ENCODE results near the gene PRKAR1B. TPM values are rescaled to one million over a fixed set of nuclear protein-coding genes. Genes with fewer than 3 reads are reported as not detected.

PRKAR1B gene
- 33.2 and 63.3 TPM in 2 replicates for total RNA-seq

GRCh38 chr7:727104-727805 is at the start of gene PRKAR1B:
TSS of gene PRKAR1B (minus strand) at chr7:727281. CDS start at chr7:711505, 15,776 bp downstream.

GRCh38 chr7:726084-726853 is 812 bp downstream of the PRKAR1B start, which contains the start of gene DNAAF5:
TSS of gene DNAAF5 (plus strand) at chr7:726699. CDS start at chr7:726721, 22 bp downstream.

GRCh38 chr7:519484-520390 is 207.3 kb downstream of the PRKAR1B start, which contains the start of gene PDGFA:
TSS of gene PDGFA (minus strand) at chr7:519846. CDS start at chr7:519001, 845 bp downstream.

Other genes with a start within 250 kb of the PRKAR1B start
- gene PDGFA, start 207.4 kb downstream of the PRKAR1B start, total RNA-seq: 32.1 and 88.4 TPM in 2 replicates
- gene DNAAF5, start 582 bp downstream of the PRKAR1B start, total RNA-seq: 12.8 and 27.6 TPM in 2 replicates
- gene SUN1, start 105.2 kb upstream of the PRKAR1B start, total RNA-seq: 102 and 397 TPM in 2 replicates
- 28.7 and 41.2 TPM in 2 replicates for gene GET4, start 149.3 kb upstream of the PRKAR1B start, total RNA-seq
- gene ADAP1, start 227.4 kb upstream of the PRKAR1B start, total RNA-seq: 1.1 and 4.3 TPM in 2 replicates
- gene COX19, start 248.3 kb upstream of the PRKAR1B start, total RNA-seq: 4.2 and 10.1 TPM in 2 replicates